Measurements from ENCODE around the gene RNF2. TPM values are rescaled to one million over a fixed set of nuclear protein-coding genes. Genes with fewer than 3 reads are reported as not detected.
"Not testable (repeated sequence)": the region's sequence is repeated elsewhere in the genome, so short reads cannot be mapped to it uniquely, and the experiment has no call there.

Gene RNF2
- total RNA-seq (2014; rRNA removed; shearing (Covaris generic)) (13.8 and 18.2 TPM in 2 replicates), polyA plus RNA-seq (2016; fragmentation: Nextera tagmentation; extraction: Ambion mirVana) (16.7 and 19.6 TPM in 2 replicates)

- Histone ChIP-seq H3K79me2 (ENCODE audit: insufficient read depth) (peaks cover 39% of the 10 kb centered on the region), H2AFZ (peak within 1 kb of the TSS; percentile 89), H4K20me1 (ENCODE audit: insufficient read depth) (peaks cover 29% of the 10 kb centered on the region), H3K9me3 (ENCODE audit: low read depth) (no peaks in the 10 kb centered on the region), H3K4me2 (ENCODE audit: unreplicated experiment) (peak within 1 kb of the TSS; percentile 100), H3K4me3 (peak within 1 kb of the TSS; percentile 96), H3K9me2 (ENCODE audit: insufficient read depth) (no peaks in the 10 kb centered on the region), H3K27ac (peak within 1 kb of the TSS; percentile 61), H3K36me3 (ENCODE audit: low read depth) (no peaks in the 10 kb centered on the region), H3K9ac (peak within 1 kb of the TSS; percentile 86), H3K4me1 (ENCODE audit: insufficient read depth) (peaks cover 17% of the 10 kb centered on the region), H3F3A (ENCODE audit: insufficient read depth) (peaks cover 32% of the 10 kb centered on the region), H3K27me3 (replicated peaks; ENCODE audit: insufficient read depth) (no peaks in the 10 kb centered on the region)
- WGBS, 2 experiments (ENCODE audit: low coverage in 1 of 2, low lambda C conversion rate in 2 of 2, missing lambda C conversion rate in 2 of 2): 1 to 5% methylated on average over 21 to 73 of the region's 89 CpGs
- peak; percentile 87 for DNase-seq
- TF ChIP-seq EZH2 (IDR thresholded peaks at IDR 0.05; ENCODE audit: insufficient read depth, poor library complexity, severe bottlenecking): no peak
- TF ChIP-seq EZH2phosphoT487 (IDR thresholded peaks at IDR 0.05; ENCODE audit: insufficient read depth, low read depth): no peak
- in situ Hi-C loops (cut with MboI): no loop called here
Observed at GRCh38 chr1:185044981-185045813, at the start of gene RNF2. RNF2 (plus strand) TSS chr1:185045558; CDS start chr1:185087554, 41,996 bp downstream.

GRCh38 chr1:184999974-185000373 is 45.4 kb upstream of the RNF2 start:
- H3K4me3 ChIP-seq; DNase-seq; H2AFZ ChIP-seq; H3K79me2 ChIP-seq (ENCODE audit: insufficient read depth); H3K4me1 ChIP-seq (ENCODE audit: insufficient read depth); H3K36me3 ChIP-seq (ENCODE audit: low read depth); H3K4me2 ChIP-seq (ENCODE audit: unreplicated experiment); H3K27me3 ChIP-seq (replicated peaks; ENCODE audit: insufficient read depth); H3K27ac ChIP-seq; H4K20me1 ChIP-seq (ENCODE audit: insufficient read depth); H3K9me3 ChIP-seq (ENCODE audit: low read depth); H3K9ac ChIP-seq; H3F3A ChIP-seq (ENCODE audit: insufficient read depth); H3K9me2 ChIP-seq (ENCODE audit: insufficient read depth): not testable (repeated sequence)
- 78 to 81% methylated on average over 6 of the region's 6 CpGs for WGBS, 2 experiments (ENCODE audit: low coverage in 1 of 2, low lambda C conversion rate in 2 of 2, missing lambda C conversion rate in 2 of 2)
- in situ Hi-C loops (cut with MboI): loop anchor here (10.0 kb wide), 1 partner anchor 165 kb away; no protein-coding TSS in a partner anchor

- H2AFZ ChIP-seq; in situ Hi-C loops (cut with MboI); H3K9me3 ChIP-seq (ENCODE audit: low read depth); H3K79me2 ChIP-seq (ENCODE audit: insufficient read depth); H3K4me1 ChIP-seq (ENCODE audit: insufficient read depth); DNase-seq; H3K9ac ChIP-seq; H3K4me2 ChIP-seq (ENCODE audit: unreplicated experiment); H3K9me2 ChIP-seq (ENCODE audit: insufficient read depth); H3K27me3 ChIP-seq (replicated peaks; ENCODE audit: insufficient read depth); H3K4me3 ChIP-seq; H4K20me1 ChIP-seq (ENCODE audit: insufficient read depth); H3K27ac ChIP-seq; H3K36me3 ChIP-seq (ENCODE audit: low read depth); H3F3A ChIP-seq (ENCODE audit: insufficient read depth): not testable (repeated sequence)
- 91 to 92% methylated on average over 14 to 26 of the region's 26 CpGs for WGBS, 2 experiments (ENCODE audit: low coverage in 1 of 2, low lambda C conversion rate in 2 of 2, missing lambda C conversion rate in 2 of 2)
Observed at GRCh38 chr1:185001312-185001880, 44.0 kb upstream of the RNF2 start.

GRCh38 chr1:185008838-185009237 is 36.5 kb upstream of the RNF2 start:
- H3K27ac ChIP-seq: no peak overlapping the region
- TF ChIP-seq EZH2phosphoT487 (IDR thresholded peaks at IDR 0.05; ENCODE audit: insufficient read depth, low read depth) (no peak), EZH2 (IDR thresholded peaks at IDR 0.05; ENCODE audit: insufficient read depth, poor library complexity, severe bottlenecking) (no peak)

More at GRCh38 chr1:185008838-185009237, 36.5 kb upstream of the RNF2 start:
- no peak for DNase-seq
- Histone ChIP-seq H3K27me3 (replicated peaks; ENCODE audit: insufficient read depth) (no peaks in the 10 kb centered on the region), H4K20me1 (ENCODE audit: insufficient read depth) (no peaks in the 10 kb centered on the region), H3K9me3 (ENCODE audit: low read depth) (no peaks in the 10 kb centered on the region), H3K4me1 (ENCODE audit: insufficient read depth) (no peaks in the 10 kb centered on the region), H3K4me3 (no peak overlapping the region), H3F3A (ENCODE audit: insufficient read depth) (no peaks in the 10 kb centered on the region), H3K79me2 (ENCODE audit: insufficient read depth) (no peaks in the 10 kb centered on the region), H2AFZ (no peak overlapping the region), H3K9ac (no peak overlapping the region), H3K36me3 (ENCODE audit: low read depth) (no peaks in the 10 kb centered on the region), H3K9me2 (ENCODE audit: insufficient read depth) (no peaks in the 10 kb centered on the region), H3K4me2 (ENCODE audit: unreplicated experiment) (no peak overlapping the region)
- in situ Hi-C loops (cut with MboI): no loop called here
